ENCODE results near the gene FRMD8. TPM values are rescaled to one million over a fixed set of nuclear protein-coding genes. Genes with fewer than 3 reads are reported as not detected.

Gene FRMD8
- total and polyA plus RNA-seq, 9 of the 15 experiments (the other 6 are each of a cell fraction or from before 2014, with no cell fraction given) = 4.5 to 54.5 (median 15.8) TPM

DNA sequence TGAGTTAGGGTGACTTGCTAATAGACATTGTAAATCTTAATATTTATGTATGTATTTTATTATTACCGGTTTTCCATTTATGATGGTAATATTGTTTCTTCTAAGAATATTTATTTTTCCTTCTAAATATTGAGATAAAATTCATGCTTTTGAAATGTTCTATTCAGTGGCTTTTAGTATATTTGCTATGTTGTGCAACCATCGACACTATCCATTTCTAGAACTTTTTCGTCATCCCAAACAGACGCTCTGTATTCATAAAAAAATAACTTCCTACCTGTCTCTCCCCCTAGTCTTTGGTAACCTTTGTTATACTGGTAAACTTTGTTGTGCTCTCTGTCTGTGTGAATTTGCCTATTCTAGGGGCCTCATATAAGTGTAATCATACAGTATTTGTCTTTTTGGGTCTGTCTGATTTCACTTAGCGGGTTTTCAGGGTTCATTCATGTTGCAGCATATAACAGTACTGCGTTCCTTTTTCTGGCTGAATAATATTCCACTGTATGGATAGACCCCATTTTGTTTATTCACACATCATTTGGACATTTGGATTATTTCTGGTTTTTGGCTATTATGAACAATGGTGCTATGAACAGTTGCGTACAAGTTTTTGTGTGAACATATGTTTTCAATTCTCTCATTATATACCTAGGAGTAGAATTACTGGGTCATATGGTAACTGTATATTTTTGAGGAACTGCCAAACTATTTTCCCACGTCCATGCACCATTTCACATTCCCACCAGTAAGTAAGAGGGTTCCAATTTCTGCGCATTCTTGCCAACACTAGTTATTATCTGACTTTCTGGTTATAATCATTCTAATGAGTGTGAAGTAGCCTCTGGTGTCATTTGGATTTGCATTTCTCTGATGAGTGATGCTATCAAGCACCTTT is 52.1 kb downstream of the FRMD8 start:
- WGBS (ENCODE audit: insufficient coverage, low coverage, missing lambda C conversion rate) = 93% methylated on average over 9 of the region's 9 CpGs
- no peak for ATAC-seq
- intact Hi-C loops (cut with micrococcal nuclease) = no loop called here
- no peak for TF ChIP-seq CREM (IDR thresholded peaks at IDR 0.05; ENCODE audit: low read depth)
- no peak for TF ChIP-seq SAP30 (IDR thresholded peaks at IDR 0.05; ENCODE audit: borderline replicate concordance, insufficient read depth, low read depth, low read length, poor library complexity, severe bottlenecking)
- TF ChIP-seq HNRNPL (IDR thresholded peaks at IDR 0.05; ENCODE audit: low read depth, low read length) = no peak
- TF ChIP-seq SOX6 (IDR thresholded peaks at IDR 0.05) = no peak
- TF ChIP-seq ZNF561 (CRISPR knock-in tag; conservative IDR thresholded peaks at IDR 0.05) = no peak
- no peak for TF ChIP-seq ZNF780A (CRISPR knock-in tag; IDR thresholded peaks at IDR 0.05)
- TF ChIP-seq POLR2H (tag; IDR thresholded peaks at IDR 0.05; ENCODE audit: low read depth) = peak; percentile 24; the same call in 1 of the 2 replicates
- no peak for TF ChIP-seq ZNF644 (tag; IDR thresholded peaks at IDR 0.05; ENCODE audit: low read depth)
- TF ChIP-seq ZNF146 (CRISPR knock-in tag; IDR thresholded peaks at IDR 0.05; ENCODE audit: unreplicated experiment) = peak; percentile 88
- TF ChIP-seq RB1 (IDR thresholded peaks at IDR 0.05; ENCODE audit: low read depth) = no peak
- TF ChIP-seq CHD2 (IDR thresholded peaks at IDR 0.05; ENCODE audit: low read depth, low read length) = peak; percentile 7; the same call in 1 of the 2 replicates
- TF ChIP-seq CEBPG (CRISPR knock-in tag; IDR thresholded peaks at IDR 0.05) = no peak
- peak in 1 of 2 experiments; percentile 48; a peak in 2 of 4 replicates for TF ChIP-seq CEBPG (tag; conservative IDR thresholded peaks at IDR 0.05 in 1 of 2, IDR thresholded peaks at IDR 0.05 in 1 of 2)
- TF ChIP-seq, protein P1, sequence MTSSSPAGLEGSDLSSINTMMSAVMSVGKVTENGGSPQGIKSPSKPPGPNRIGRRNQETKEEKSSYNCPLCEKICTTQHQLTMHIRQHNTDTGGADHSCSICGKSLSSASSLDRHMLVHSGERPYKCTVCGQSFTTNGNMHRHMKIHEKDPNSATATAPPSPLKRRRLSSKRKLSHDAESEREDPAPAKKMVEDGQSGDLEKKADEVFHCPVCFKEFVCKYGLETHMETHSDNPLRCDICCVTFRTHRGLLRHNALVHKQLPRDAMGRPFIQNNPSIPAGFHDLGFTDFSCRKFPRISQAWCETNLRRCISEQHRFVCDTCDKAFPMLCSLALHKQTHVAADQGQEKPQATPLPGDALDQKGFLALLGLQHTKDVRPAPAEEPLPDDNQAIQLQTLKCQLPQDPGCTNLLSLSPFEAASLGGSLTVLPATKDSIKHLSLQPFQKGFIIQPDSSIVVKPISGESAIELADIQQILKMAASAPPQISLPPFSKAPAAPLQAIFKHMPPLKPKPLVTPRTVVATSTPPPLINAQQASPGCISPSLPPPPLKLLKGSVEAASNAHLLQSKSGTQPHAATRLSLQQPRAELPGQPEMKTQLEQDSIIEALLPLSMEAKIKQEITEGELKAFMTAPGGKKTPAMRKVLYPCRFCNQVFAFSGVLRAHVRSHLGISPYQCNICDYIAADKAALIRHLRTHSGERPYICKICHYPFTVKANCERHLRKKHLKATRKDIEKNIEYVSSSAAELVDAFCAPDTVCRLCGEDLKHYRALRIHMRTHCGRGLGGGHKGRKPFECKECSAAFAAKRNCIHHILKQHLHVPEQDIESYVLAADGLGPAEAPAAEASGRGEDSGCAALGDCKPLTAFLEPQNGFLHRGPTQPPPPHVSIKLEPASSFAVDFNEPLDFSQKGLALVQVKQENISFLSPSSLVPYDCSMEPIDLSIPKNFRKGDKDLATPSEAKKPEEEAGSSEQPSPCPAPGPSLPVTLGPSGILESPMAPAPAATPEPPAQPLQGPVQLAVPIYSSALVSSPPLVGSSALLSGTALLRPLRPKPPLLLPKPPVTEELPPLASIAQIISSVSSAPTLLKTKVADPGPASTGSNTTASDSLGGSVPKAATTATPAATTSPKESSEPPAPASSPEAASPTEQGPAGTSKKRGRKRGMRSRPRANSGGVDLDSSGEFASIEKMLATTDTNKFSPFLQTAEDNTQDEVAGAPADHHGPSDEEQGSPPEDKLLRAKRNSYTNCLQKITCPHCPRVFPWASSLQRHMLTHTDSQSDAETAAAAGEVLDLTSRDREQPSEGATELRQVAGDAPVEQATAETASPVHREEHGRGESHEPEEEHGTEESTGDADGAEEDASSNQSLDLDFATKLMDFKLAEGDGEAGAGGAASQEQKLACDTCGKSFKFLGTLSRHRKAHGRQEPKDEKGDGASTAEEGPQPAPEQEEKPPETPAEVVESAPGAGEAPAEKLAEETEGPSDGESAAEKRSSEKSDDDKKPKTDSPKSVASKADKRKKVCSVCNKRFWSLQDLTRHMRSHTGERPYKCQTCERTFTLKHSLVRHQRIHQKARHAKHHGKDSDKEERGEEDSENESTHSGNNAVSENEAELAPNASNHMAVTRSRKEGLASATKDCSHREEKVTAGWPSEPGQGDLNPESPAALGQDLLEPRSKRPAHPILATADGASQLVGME (CRISPR knock-in tag; IDR thresholded peaks at IDR 0.05) = no peak

More for the DNA sequence above, 52.1 kb downstream of the FRMD8 start:
- Histone ChIP-seq H3K9ac (ENCODE audit: insufficient read depth in 1 of 2, low read depth in 2 of 2, low read length in 2 of 2) (no peak overlapping the region), H3K4me3 (no peak overlapping the region), H3K4me1 (replicated peaks in 1 of 2; ENCODE audit: control insufficient read depth in 2 of 2, insufficient read depth in 2 of 2, low read length in 2 of 2) (peaks cover 14 to 25% of the 10 kb centered on the region in 2 experiments; a peak in 4 of 5 replicates), H3K79me2 (ENCODE audit: control insufficient read depth, insufficient read depth, low read length) (peaks cover 93% of the 10 kb centered on the region), H4K20me1 (replicated peaks; ENCODE audit: control insufficient read depth, insufficient read depth, low read length) (peaks cover 10% of the 10 kb centered on the region; the same call in 1 of the 2 replicates), H3K27ac (ENCODE audit: extremely low read depth, low read depth, low read length) (no peak overlapping the region), H3K9me3 (replicated peaks; ENCODE audit: control insufficient read depth, insufficient read depth, low read depth, low read length) (no peaks in the 10 kb centered on the region), H3K9me1 (ENCODE audit: control insufficient read depth, insufficient read depth, low read length) (peaks cover 6% of the 10 kb centered on the region), H2AFZ (ENCODE audit: low read depth, low read length) (no peak overlapping the region), H3K4me2 (ENCODE audit: insufficient read depth, low read length) (no peak overlapping the region), H3K36me3 (ENCODE audit: control insufficient read depth, insufficient read depth, low read length) (peaks cover 90% of the 10 kb centered on the region), H3K27me3 (ENCODE audit: control insufficient read depth in 2 of 2, insufficient read depth in 2 of 2, low read length in 2 of 2) (no peaks in the 10 kb centered on the region)
- ChIA-PET POLR2A (interaction anchor here (0.7 to 12.0 kb wide), 8 partner anchors 9 to 117 kb away, joined by 3 to 309 read pairs (median 25); partner anchors contain the start of genes MALAT1 and NEAT1), CTCF (ENCODE audit: low intra/inter-chr PET ratio) (no interaction called here)
- BruUV-seq (replicated peaks) = no TSS peak
- DNase-seq (ENCODE audit: extremely low read depth in 1 of 4, low spot score in 3 of 4) (no peak), FAIRE-seq (no peak)
- in situ Hi-C loops (cut with MboI) = no loop called here

Data from K562 (cell line).